NCI-H748 (cell line): ENCODE results near the gene ADAMTS17.
"Not testable (repeated sequence)": the region's sequence is repeated elsewhere in the genome, so short reads cannot be mapped to it uniquely, and the experiment has no call there.

Experiments
- DNase-seq: peaks from one replicate; lab custom pipeline; 2025; ENCODE audit not compliant: unreplicated experiment; lab: John Stamatoyannopoulos, UW

ADAMTS17 gene

GRCh38 chr15:100096248-100096600, 245.6 kb downstream of the ADAMTS17 start:
- DNase-seq = no peak

- DNase-seq = no peak
Measured at GRCh38 chr15:100095541-100096247, 246.1 kb downstream of the ADAMTS17 start.

- DNase-seq = no peak
Measured at GRCh38 chr15:100094127-100094510, 247.7 kb downstream of the ADAMTS17 start.

GRCh38 chr15:100093211-100094126, 248.3 kb downstream of the ADAMTS17 start:
- DNase-seq = no peak

GRCh38 chr15:100092034-100092433, 249.7 kb downstream of the ADAMTS17 start:
- DNase-seq = no peak

GRCh38 chr15:100090411-100090810, 251.4 kb downstream of the ADAMTS17 start:
- no peak for DNase-seq

- DNase-seq = not testable (repeated sequence)
Measured at GRCh38 chr15:100084042-100084821, 257.5 kb downstream of the ADAMTS17 start.

- no peak for DNase-seq
Measured at GRCh38 chr15:100083572-100083971, 258.2 kb downstream of the ADAMTS17 start.

GRCh38 chr15:100082761-100083402, 258.9 kb downstream of the ADAMTS17 start:
- DNase-seq = no peak

- DNase-seq = no peak
Measured at GRCh38 chr15:100081454-100081853, 260.3 kb downstream of the ADAMTS17 start.

- no peak for DNase-seq
Measured at GRCh38 chr15:100078511-100079220, 263.1 kb downstream of the ADAMTS17 start.

GRCh38 chr15:100075229-100075628, 266.5 kb downstream of the ADAMTS17 start:
- DNase-seq = no peak

- DNase-seq = no peak
Measured at GRCh38 chr15:100073982-100074381, 267.8 kb downstream of the ADAMTS17 start.

GRCh38 chr15:100066521-100067280, 275.1 kb downstream of the ADAMTS17 start:
- DNase-seq = not testable (repeated sequence)

- DNase-seq = no peak
Measured at GRCh38 chr15:100061944-100062343, 279.8 kb downstream of the ADAMTS17 start.

- DNase-seq = no peak
Measured at GRCh38 chr15:100060276-100060926, 281.4 kb downstream of the ADAMTS17 start.

- no peak for DNase-seq
Measured at GRCh38 chr15:100059521-100059920, 282.3 kb downstream of the ADAMTS17 start.

- no peak for DNase-seq
Measured at GRCh38 chr15:100059094-100059493, 282.7 kb downstream of the ADAMTS17 start.

GRCh38 chr15:100058458-100058857, 283.3 kb downstream of the ADAMTS17 start:
- DNase-seq = no peak
